Measurements from ENCODE around the gene WBP11.

- TF ChIP-seq CTCF (IDR thresholded peaks at IDR 0.05; ENCODE audit: low read depth, low read length, missing input control), result no peak
- TF ChIP-seq JUND (IDR thresholded peaks at IDR 0.05), result peak; percentile 85 to 94
- TF ChIP-seq HNF4G (IDR thresholded peaks at IDR 0.05), result peak; percentile 59
- peak in 1 of 2 donors; percentile 67 for TF ChIP-seq EGR1 (IDR thresholded peaks at IDR 0.05; ENCODE audit: low read depth in 2 of 2)
These were observed 38.5 kb upstream of the WBP11 start for GRCh38 chr12:14841761-14842160.
